H1 (cell line): ENCODE data around the gene KNOP1. TPM values are rescaled to one million over a fixed set of nuclear protein-coding genes. Genes with fewer than 3 reads are reported as not detected.

Experiments
- CBX5 ChIP-seq: fragments of 300-800, 300-1000 bp; sonication (generic); IDR thresholded peaks from 2 replicates; pipeline ENCODE4 v1.7.1; 2016; ENCODE audit warnings: antibody characterized with exemption, low read length, low read depth
- HDAC6 ChIP-seq: IDR thresholded peaks from one replicate; pipeline ENCODE4 v1.7.1; 2012; ENCODE audit warnings: low read depth, mild to moderate bottlenecking, inconsistent platforms, low read length, moderate library complexity
- KDM1A ChIP-seq: fragments of 200-600, 300-600 bp; sonication (generic); IDR thresholded peaks from 2 replicates; pipeline ENCODE4 v1.7.1; 2016; ENCODE audit warnings: mild to moderate bottlenecking, low read length, borderline replicate concordance
- SAP30 ChIP-seq: fragments of 300-600 bp; sonication (generic); IDR thresholded peaks from 2 replicates; pipeline ENCODE4 v1.7.1; 2012; ENCODE audit warnings: low read length, moderate library complexity, mild to moderate bottlenecking, inconsistent platforms; ENCODE audit not compliant: insufficient read depth, insufficient replicate concordance
- USF2 ChIP-seq: IDR thresholded peaks from 2 replicates; pipeline ENCODE4 v1.6.1; 2011; ENCODE audit warnings: low read length, improper control_type of control experiment
- polyA plus RNA-seq, 7 experiments: library from polyadenylated mRNA; depleted of rRNA in 3 of 7; stranded (reverse) in 5 of 7; unstranded in 2 of 7; fragments of >200 nt in 5 of 7; fragments of 200-250 nt in 2 of 7; gene quantifications; 1 replicate in 5 of 7; 2 replicates in 1 of 7; 4 replicates in 1 of 7; pipeline versions ENCODE4 v1.2.1 to v1.2.3, GENCODE V29; 2011 to 2013; ENCODE audit warnings: missing spikeins in 2 of 7, mixed read lengths in 2 of 7
- total RNA-seq: library from RNA; stranded (reverse); fragmentation: NEBNext Ultra II Directional; extraction: Animal tissue kit (Norgen Biotek cat#: 25700); gene quantifications from 2 replicates; pipeline ENCODE4 v1.2.1, GENCODE V29; 2021

Gene KNOP1
- total and polyA plus RNA-seq, 2 of the 8 experiments (the other 6 are each of a cell fraction or from before 2014, with no cell fraction given), result 21.6 to 87.9 TPM

DNA sequence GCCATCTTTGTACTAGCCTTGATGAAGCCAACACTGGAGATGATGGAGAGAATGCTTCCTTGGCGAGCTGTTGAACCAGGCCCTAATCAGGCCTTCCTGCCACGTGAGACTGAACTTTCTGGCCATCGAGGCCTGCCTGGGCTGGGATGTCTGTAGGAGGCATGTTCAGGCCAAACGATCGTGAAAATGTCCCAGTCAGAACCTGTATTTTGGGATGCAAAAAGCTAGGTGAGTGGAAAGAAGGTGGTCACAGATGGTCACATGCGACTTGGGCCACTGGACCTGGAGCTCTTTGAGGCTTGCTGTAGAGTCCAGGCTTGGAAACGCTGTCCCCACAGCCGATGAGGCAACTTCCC is 12.9 kb downstream of the KNOP1 start (continued):
- TF ChIP-seq HDAC6, result no peak
- no peak for TF ChIP-seq KDM1A
- no peak for TF ChIP-seq SAP30
- no peak for TF ChIP-seq USF2
- TF ChIP-seq CBX5, result no peak
